NT2/D1 (cell line): ENCODE measurements around the gene GLT1D1.
"Not testable (repeated sequence)": the region's sequence is repeated elsewhere in the genome, so short reads cannot be mapped to it uniquely, and the experiment has no call there.

Experiments used
- DNase-seq: peaks from one replicate; pipeline ENCODE4 v3.0.0-alpha.2; 2011; ENCODE audit warnings: low read depth, low spot score
- H3K27me3 ChIP-seq: 2 replicates; pipeline ENCODE4 v1.6.0; 2011; ENCODE audit warnings: mild to moderate bottlenecking; ENCODE audit not compliant: insufficient read length, insufficient read depth
- H3K36me3 ChIP-seq: 2 replicates; pipeline ENCODE4 v1.6.1; 2011; ENCODE audit warnings: mild to moderate bottlenecking, low read length, mixed read lengths; ENCODE audit not compliant: insufficient read depth, insufficient read length
- H3K4me1 ChIP-seq: 2 replicates; pipeline ENCODE4 v1.5.1; 2011; ENCODE audit not compliant: insufficient read depth, insufficient read length
- H3K4me3 ChIP-seq: 2 replicates; pipeline ENCODE4 v1.5.1; 2011; ENCODE audit warnings: low read depth; ENCODE audit not compliant: insufficient read length
- H3K9ac ChIP-seq: 2 replicates; pipeline ENCODE4 v1.6.0; 2011; ENCODE audit warnings: low read depth; ENCODE audit not compliant: insufficient read length
- H3K9me3 ChIP-seq: 2 replicates; pipeline ENCODE4 v1.5.1; 2011; ENCODE audit warnings: mild to moderate bottlenecking, low read length; ENCODE audit not compliant: insufficient read depth
- SUZ12 ChIP-seq: IDR thresholded peaks from 2 replicates; pipeline ENCODE4 v1.6.1; 2011; ENCODE audit not compliant: insufficient read length, insufficient read depth; ENCODE audit errors: extremely low read depth
- YY1 ChIP-seq: IDR thresholded peaks from 2 replicates; pipeline ENCODE4 v1.6.1; 2011; ENCODE audit not compliant: insufficient read length, insufficient read depth
- ZNF274 ChIP-seq: IDR thresholded peaks from 2 replicates; pipeline ENCODE4 v1.6.1; 2011; ENCODE audit warnings: mild to moderate bottlenecking, low read depth, low read length

GLT1D1 gene

GRCh38 chr12:128840862-128841468 lies 12.3 kb upstream of the GLT1D1 start:
- no peaks in the 10 kb centered on the region for H3K36me3 ChIP-seq
- TF ChIP-seq SUZ12 (no peak), YY1 (no peak)
- H3K4me1 ChIP-seq = peaks cover 2% of the 10 kb centered on the region
- DNase-seq = no peak
- H3K4me3 ChIP-seq = no peak overlapping the region
- no peaks in the 10 kb centered on the region for H3K27me3 ChIP-seq
- no peak overlapping the region for H3K9ac ChIP-seq
- no peaks in the 10 kb centered on the region for H3K9me3 ChIP-seq

GRCh38 chr12:128842579-128842978 lies 10.7 kb upstream of the GLT1D1 start:
- H3K36me3 ChIP-seq = no peaks in the 10 kb centered on the region
- DNase-seq = no peak
- H3K4me1 ChIP-seq = peaks cover 2% of the 10 kb centered on the region
- no peaks in the 10 kb centered on the region for H3K9me3 ChIP-seq
- TF ChIP-seq YY1 (no peak), SUZ12 (no peak), ZNF274 (no peak)
- H3K9ac ChIP-seq = no peak overlapping the region
- H3K27me3 ChIP-seq = no peaks in the 10 kb centered on the region
- H3K4me3 ChIP-seq = no peak overlapping the region

- Histone ChIP-seq H3K4me1 (peaks cover 2% of the 10 kb centered on the region), H3K9me3 (no peaks in the 10 kb centered on the region), H3K27me3 (no peaks in the 10 kb centered on the region), H3K36me3 (no peaks in the 10 kb centered on the region), H3K9ac (no peak overlapping the region), H3K4me3 (no peak overlapping the region)
- no peak for TF ChIP-seq YY1
- no peak for TF ChIP-seq ZNF274
- TF ChIP-seq SUZ12 = no peak
- DNase-seq = no peak
Measured at GRCh38 chr12:128843538-128843937, 9.7 kb upstream of the GLT1D1 start.

GRCh38 chr12:128844031-128844635 lies 9.1 kb upstream of the GLT1D1 start:
- no peaks in the 10 kb centered on the region for H3K9me3 ChIP-seq
- H3K4me1 ChIP-seq = peaks cover 2% of the 10 kb centered on the region
- H3K36me3 ChIP-seq = no peaks in the 10 kb centered on the region
- TF ChIP-seq SUZ12 (no peak), YY1 (no peak), ZNF274 (no peak)
- no peak for DNase-seq
- H3K9ac ChIP-seq = no peak overlapping the region
- H3K4me3 ChIP-seq = no peak overlapping the region
- H3K27me3 ChIP-seq = no peaks in the 10 kb centered on the region

- H3K36me3 ChIP-seq, H3K4me1 ChIP-seq, H3K9me3 ChIP-seq, DNase-seq, H3K4me3 ChIP-seq, H3K27me3 ChIP-seq, H3K9ac ChIP-seq: not testable (repeated sequence)
Measured at GRCh38 chr12:128846671-128847070, 6.6 kb upstream of the GLT1D1 start.

- Histone ChIP-seq H3K4me1 (peaks cover 3% of the 10 kb centered on the region), H3K9me3 (no peaks in the 10 kb centered on the region), H3K4me3 (no peak overlapping the region)
Measured at GRCh38 chr12:128848371-128848770, 4.9 kb upstream of the GLT1D1 start.

GRCh38 chr12:128849806-128850205 lies 3.5 kb upstream of the GLT1D1 start:
- not testable (repeated sequence) for H3K4me1 ChIP-seq, H3K36me3 ChIP-seq, H3K9me3 ChIP-seq, H3K4me3 ChIP-seq, H3K9ac ChIP-seq, DNase-seq
- peaks cover 14% of the 10 kb centered on the region for H3K27me3 ChIP-seq

More at GRCh38 chr12:128848371-128848770, 4.9 kb upstream of the GLT1D1 start:
- no peaks in the 10 kb centered on the region for H3K36me3 ChIP-seq
- no peak for TF ChIP-seq YY1
- TF ChIP-seq SUZ12 = no peak
- TF ChIP-seq ZNF274 = no peak
- H3K9ac ChIP-seq = no peak overlapping the region
- no peak for DNase-seq
- peaks cover 9% of the 10 kb centered on the region for H3K27me3 ChIP-seq

- peaks cover 14% of the 10 kb centered on the region for H3K27me3 ChIP-seq
- no peaks in the 10 kb centered on the region for H3K9me3 ChIP-seq
- H3K4me3 ChIP-seq = no peak overlapping the region
- no peak for DNase-seq
- no peak overlapping the region for H3K9ac ChIP-seq
- TF ChIP-seq YY1 (no peak), SUZ12 (no peak), ZNF274 (no peak)
- peaks cover 6% of the 10 kb centered on the region for H3K4me1 ChIP-seq
- H3K36me3 ChIP-seq = no peaks in the 10 kb centered on the region
Measured at GRCh38 chr12:128850400-128850799, 2.9 kb upstream of the GLT1D1 start.

- H3K27me3 ChIP-seq = peaks cover 14% of the 10 kb centered on the region
- H3K36me3 ChIP-seq, H3K4me1 ChIP-seq, H3K9me3 ChIP-seq, DNase-seq, H3K9ac ChIP-seq, H3K4me3 ChIP-seq: not testable (repeated sequence)
Measured at GRCh38 chr12:128851429-128851828, 1.8 kb upstream of the GLT1D1 start.
